MCF 10A (cell line): ENCODE results near the gene XXYLT1. TPM values are rescaled to one million over a fixed set of nuclear protein-coding genes. Genes with fewer than 3 reads are reported as not detected.

Source experiments
- BruUV-seq: library from RNA; stranded (reverse); fragments of 400-500 nt; replicated peaks from 2 replicates; lab custom pipeline; 2021; lab: Mats Ljungman, UMichigan
- CTCF ChIA-PET: fragments of 300-600 bp; sonication (Branson Sonifier 250); formaldehyde crosslinking; extraction: SDS; loops from one replicate; lab custom pipeline; 2021; ENCODE audit warnings: antibody characterized with exemption, inconsistent platforms; lab: Yijun Ruan, JAX
- POLR2A ChIA-PET: fragments of 300-600, 350-650 bp; sonication (Branson Sonifier 250); formaldehyde crosslinking; extraction: SDS; loops from one replicate; lab custom pipeline; 2020; ENCODE audit warnings: antibody characterized with exemption, inconsistent platforms; lab: Yijun Ruan, JAX
- DNase-seq: peaks from one replicate; pipeline ENCODE4 v3.0.0-alpha.2; 2018; ENCODE audit not compliant: unreplicated experiment
- H3K27ac Mint-ChIP-seq: one replicate; pipeline ENCODE4 v1.8.0; 2022; ENCODE audit warnings: mild to moderate bottlenecking, low read depth, mixed read lengths; ENCODE audit not compliant: unreplicated experiment
- H3K27me3 Mint-ChIP-seq: one replicate; pipeline ENCODE4 v1.8.0; 2022; ENCODE audit warnings: mixed read lengths; ENCODE audit not compliant: insufficient read depth, unreplicated experiment
- H3K36me3 Mint-ChIP-seq: one replicate; pipeline ENCODE4 v1.8.0; 2022; ENCODE audit warnings: mild to moderate bottlenecking, moderate library complexity, mixed read lengths; ENCODE audit not compliant: insufficient read depth, unreplicated experiment
- H3K4me1 Mint-ChIP-seq: one replicate; pipeline ENCODE4 v1.8.0; 2022; ENCODE audit warnings: mixed read lengths; ENCODE audit not compliant: insufficient read depth, unreplicated experiment
- H3K4me3 Mint-ChIP-seq: one replicate; pipeline ENCODE4 v1.8.0; 2022; ENCODE audit warnings: mild to moderate bottlenecking, moderate library complexity, mixed read lengths; ENCODE audit not compliant: unreplicated experiment
- H3K9me3 Mint-ChIP-seq: one replicate; pipeline ENCODE4 v1.8.0; 2022; ENCODE audit warnings: mixed read lengths; ENCODE audit not compliant: unreplicated experiment
- CTCF ChIP-seq: fragments of 200-600 bp; IDR thresholded peaks from one replicate; pipeline ENCODE4 v1.8.0; 2022; ENCODE audit warnings: antibody characterized with exemption, mild to moderate bottlenecking; ENCODE audit not compliant: unreplicated experiment
- intact Hi-C: fragments of 100-400 bp; cut with micrococcal nuclease; formaldehyde crosslinking; loops from 2 replicates; pipeline ENCODE4 v1.14.1; 2022
- total RNA-seq: library from RNA; stranded (reverse); gene quantifications from 2 replicates; pipeline ENCODE4 v1.2.3, GENCODE V29; 2022

The XXYLT1 gene
- total RNA-seq, 1 experiment from 2014 or later, result 10.0 TPM

- ChIA-PET POLR2A (no interaction called here), CTCF (interaction anchor here (0.6 to 0.7 kb wide), 2 partner anchors 327 to 603 kb away, joined by 3 read pairs; no protein-coding TSS in a partner anchor)
- no peak for TF ChIP-seq CTCF
- Mint-ChIP-seq H3K27me3 (no peaks in the 10 kb centered on the region), H3K4me1 (no peaks in the 10 kb centered on the region), H3K27ac (no peak overlapping the region), H3K9me3 (no peaks in the 10 kb centered on the region), H3K4me3 (no peak overlapping the region), H3K36me3 (no peaks in the 10 kb centered on the region)
- no peak for DNase-seq
- intact Hi-C loops, result no loop called here
- no TSS peak for BruUV-seq
Measured at GRCh38 chr3:195083659-195084058, 187.3 kb downstream of the XXYLT1 start.

DNA sequence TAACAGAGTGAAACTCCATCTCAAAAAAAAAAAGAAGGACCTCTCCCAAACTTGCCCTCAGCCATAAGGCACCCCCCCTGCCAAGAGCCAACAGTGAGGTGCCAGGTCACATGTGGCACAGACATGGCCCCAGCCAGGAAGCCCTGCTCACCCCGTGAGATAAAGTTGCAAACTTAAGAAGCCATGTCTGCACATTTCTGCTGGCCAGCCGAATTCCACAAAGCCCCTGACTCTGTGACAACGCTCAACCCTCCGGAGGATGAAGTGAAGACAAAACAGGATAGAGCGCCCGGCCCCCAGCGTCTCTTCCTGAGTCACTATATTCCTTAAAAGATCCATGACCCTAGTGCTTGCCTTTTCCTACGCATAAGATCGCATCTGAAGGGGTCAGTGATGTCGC is 188.1 kb downstream of the XXYLT1 start:
- Mint-ChIP-seq H3K27me3 (no peaks in the 10 kb centered on the region), H3K4me3 (no peak overlapping the region), H3K27ac (no peak overlapping the region), H3K36me3 (no peaks in the 10 kb centered on the region), H3K9me3 (no peaks in the 10 kb centered on the region), H3K4me1 (no peaks in the 10 kb centered on the region)
- no peak for TF ChIP-seq CTCF
- ChIA-PET POLR2A (no interaction called here), CTCF (no interaction called here)
- BruUV-seq, result no TSS peak
- intact Hi-C loops, result no loop called here
- no peak for DNase-seq

DNA sequence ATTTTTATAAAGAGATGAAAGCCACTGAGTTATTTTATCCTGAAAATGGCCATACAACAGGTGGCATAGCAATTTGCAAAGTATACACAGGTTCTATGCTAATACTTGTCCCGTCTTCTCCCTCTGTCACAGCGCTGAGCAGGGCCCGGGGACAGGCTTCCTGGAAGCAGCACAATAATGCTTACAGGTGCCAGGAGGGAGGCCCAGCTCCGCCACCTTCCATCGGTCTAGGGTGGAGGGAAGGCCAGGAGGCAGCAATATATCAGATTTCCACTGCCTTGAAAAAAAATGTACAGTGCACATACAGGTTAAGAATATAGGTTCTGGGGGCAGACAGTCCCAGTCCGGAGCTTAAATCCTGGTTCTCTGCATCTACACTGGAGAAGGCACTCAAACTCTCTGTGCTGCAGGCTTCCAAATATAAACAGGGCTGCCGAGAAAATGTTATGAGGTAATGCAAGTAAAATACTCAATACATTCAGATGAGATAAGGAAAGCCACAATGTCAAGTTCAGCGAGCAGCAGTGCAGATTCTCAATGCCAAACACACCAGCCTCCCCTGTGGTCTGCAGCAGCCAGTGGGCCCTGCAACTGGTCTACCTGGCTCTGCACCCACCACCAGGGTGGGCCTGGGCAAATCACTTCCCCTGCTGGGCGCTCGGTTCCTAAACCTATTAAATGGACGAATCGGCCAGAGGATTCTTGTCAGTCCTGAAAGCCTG is 189.6 kb downstream of the XXYLT1 start:
- Mint-ChIP-seq H3K36me3 (no peaks in the 10 kb centered on the region), H3K27ac (no peak overlapping the region), H3K4me1 (no peaks in the 10 kb centered on the region), H3K27me3 (no peaks in the 10 kb centered on the region), H3K4me3 (no peak overlapping the region), H3K9me3 (no peaks in the 10 kb centered on the region)
- BruUV-seq, result no TSS peak
- DNase-seq, result no peak
- ChIA-PET CTCF (no interaction called here), POLR2A (no interaction called here)
- TF ChIP-seq CTCF, result no peak
- intact Hi-C loops, result no loop called here

- ChIA-PET POLR2A (no interaction called here), CTCF (no interaction called here)
- no TSS peak for BruUV-seq
- Mint-ChIP-seq H3K4me1 (no peaks in the 10 kb centered on the region), H3K4me3 (no peak overlapping the region), H3K9me3 (no peaks in the 10 kb centered on the region), H3K27me3 (no peaks in the 10 kb centered on the region), H3K36me3 (no peaks in the 10 kb centered on the region), H3K27ac (no peak overlapping the region)
- DNase-seq, result no peak
- TF ChIP-seq CTCF, result no peak
- intact Hi-C loops, result no loop called here
Measured at GRCh38 chr3:195080571-195081151, 190.3 kb downstream of the XXYLT1 start.
